GM21390 (cell line): ENCODE measurements around the gene TAGLN2.
A peak's percentile ranks its signal among the peaks of the same experiment; 100 is the strongest.

Experiments used
- ATAC-seq: cut with Tn5 transposase; IDR thresholded peaks from one replicate; pipeline ENCODE4 v1.9.1; 2021; ENCODE audit not compliant: unreplicated experiment

Gene TAGLN2

DNA sequence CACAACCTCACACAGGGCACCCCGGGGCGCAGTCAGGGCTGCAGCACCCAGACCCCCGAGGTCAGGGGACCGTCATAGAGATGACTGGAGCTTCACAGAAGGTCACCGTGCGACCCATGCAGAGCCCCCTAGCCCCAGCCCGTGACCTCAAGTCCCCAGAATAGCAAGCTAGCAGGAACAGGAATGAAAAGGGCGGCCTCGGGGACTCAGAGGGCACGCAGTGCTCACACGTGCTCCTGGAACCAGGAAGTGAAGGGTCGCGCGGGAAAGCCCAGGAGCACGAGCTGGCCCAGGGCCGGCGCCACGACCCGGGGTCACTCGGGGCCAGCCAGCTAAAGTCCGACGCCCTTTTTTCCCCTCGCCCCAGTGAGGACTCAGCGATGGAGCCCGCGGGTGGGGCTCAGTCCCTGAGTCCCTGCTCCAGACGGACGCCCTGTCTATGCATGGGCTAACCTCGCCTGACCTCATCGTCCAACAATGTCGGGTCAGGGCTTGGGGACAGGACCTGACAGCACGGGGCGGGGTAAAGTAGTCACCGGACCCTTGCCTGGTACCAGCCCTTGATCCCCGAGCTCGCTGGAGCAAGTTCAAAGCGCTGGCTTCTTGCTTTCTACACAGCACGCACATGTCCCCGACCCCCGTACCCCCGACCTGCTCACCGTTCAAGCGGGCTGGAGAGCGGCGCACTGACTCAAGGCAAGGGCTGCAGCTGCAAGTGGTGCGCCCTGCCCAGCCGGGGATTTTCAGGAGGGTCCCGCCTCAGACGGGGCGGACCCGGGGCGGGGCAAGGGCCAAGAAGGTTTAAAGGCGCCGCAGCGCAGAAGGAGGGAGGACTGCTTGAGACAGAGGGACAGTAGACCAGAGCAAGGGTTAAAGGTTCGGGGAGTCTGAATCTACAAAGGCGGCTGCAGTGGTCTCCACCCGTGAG lies at the start of gene TAGLN2:
TSS of gene TAGLN2 (minus strand) at position 717 of the 928 bp plus-strand sequence. CDS start 4,998 bp downstream, outside the sequence.
- ATAC-seq, result peak; percentile 59

- ATAC-seq, result no peak
These were observed 49.2 kb upstream of the TAGLN2 start for GRCh38 chr1:159974350-159974965.

DNA sequence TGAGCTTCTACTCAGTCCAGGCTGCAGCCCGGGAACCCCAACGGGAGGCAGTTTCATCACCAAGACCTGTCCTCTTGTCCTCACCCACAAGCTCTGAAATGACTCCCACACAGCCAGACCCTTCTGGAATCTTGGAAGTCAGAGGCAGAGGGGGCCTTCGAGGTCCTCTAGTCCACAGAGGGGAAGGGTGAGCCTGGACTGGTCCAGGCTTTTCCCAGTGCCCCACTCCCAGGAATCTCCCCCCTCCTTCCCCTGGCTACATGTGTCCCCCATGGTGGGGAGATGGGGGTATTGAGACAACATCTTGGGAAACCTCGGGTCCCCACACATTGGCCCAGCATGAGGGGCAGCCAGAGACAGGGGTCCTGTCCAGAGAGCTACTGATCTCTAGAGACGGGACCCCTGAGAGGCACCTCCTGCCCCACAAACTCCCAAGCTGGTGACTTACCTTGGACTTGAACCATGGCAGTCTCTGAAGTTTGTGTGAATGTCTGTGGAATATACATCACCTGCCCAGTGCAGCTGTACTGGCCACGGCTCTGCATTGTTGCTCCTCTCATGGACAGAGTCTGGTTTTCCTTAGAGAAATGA lies 48.1 kb upstream of the TAGLN2 start:
- ATAC-seq, result no peak

DNA sequence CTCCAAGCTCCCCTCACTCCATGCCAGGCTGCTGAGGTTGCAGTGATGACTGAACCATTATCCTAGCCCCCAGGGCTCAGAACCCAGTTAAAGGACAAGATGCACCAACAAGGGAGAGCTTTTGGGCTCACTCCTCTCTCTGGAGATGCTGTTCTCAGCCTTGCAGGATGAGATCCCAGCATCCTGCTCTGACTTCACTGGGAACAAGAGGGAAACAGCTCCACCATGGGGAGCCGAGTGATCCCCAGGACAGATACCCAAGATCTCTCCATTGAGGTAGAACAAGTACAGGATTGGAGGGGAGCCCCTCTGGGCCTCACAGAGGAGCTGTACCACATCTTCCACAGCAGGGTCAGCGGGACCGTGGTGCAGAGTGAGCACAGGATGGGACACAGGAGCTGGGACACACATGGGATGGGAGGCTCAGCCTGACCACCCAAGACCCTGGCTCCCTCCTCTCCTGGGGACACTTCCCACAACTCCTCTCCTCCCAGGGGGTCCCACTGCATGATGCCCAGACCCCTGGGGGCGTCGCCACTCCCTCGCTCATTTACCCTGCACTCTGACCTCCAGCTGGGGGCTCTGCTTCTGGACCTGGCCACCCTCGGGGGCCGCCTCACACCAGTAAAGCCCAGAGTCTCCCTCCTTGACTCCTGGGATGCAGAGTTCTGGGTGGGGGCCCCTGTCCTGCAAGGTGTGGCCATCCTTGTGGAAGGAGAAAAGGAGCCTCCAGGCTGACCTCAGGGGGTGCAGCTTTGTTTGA lies 47.3 kb upstream of the TAGLN2 start:
- no peak for ATAC-seq

- ATAC-seq, result no peak
These were observed 45.6 kb upstream of the TAGLN2 start for GRCh38 chr1:159970932-159971342.

DNA sequence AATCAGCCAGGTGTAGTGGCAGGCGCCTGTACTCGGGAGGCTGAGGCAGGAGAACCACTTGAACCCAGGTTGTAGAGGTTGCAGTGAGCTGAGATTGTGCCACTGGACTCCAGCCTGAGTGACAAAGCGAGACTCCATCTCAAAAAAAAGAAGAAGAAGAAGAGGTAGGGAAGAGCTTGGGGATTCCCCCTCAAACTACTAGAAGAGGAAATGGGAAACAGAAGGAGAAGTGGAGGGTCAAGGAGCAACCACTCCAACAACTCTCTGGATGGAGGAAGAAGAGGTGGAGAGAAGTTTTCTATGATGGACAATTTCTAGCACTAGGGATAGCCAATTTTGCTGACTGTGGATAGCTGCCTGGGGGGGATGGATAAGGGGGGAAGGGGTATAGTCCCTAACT lies 43.6 kb upstream of the TAGLN2 start:
- no peak for ATAC-seq

DNA sequence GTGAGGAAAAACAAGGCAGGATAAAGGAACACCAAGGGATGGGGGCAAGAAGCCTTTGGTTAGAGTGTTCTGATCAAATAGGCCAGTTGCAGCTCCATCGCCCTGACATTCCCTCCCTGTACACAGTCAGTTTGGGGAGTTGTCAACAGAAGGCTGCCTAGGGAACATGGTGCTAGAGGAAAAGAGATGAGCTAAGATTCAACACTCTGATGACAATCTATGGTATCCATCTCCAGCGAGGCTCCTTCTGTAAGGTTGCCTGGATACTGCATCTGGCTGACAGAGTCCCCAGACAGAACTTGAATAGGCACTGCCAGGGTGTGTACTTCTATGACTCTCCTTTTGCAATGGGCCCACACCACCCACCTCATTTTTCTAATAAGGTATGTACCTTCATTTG lies 40.0 kb upstream of the TAGLN2 start:
- ATAC-seq, result no peak

DNA sequence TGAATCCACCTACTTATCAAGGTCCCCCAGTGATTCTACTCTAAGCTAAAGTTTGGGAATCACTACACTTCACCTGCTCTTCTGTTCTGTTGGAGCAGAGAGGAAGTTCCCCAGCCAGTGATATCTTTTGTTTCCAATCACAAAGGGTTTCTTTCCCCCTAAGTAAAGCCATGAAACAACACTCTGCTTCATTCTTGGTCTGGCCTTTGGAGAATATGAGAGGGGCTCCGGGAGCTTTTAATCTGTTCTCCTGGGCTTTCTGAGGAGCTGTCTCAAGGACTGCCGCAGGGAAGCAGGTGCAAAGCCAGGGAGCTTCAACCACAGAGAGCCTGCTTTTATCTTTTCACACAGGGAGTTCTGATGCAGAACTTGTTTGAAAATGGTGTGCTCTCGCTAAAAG lies 38.8 kb upstream of the TAGLN2 start:
- ATAC-seq, result no peak

DNA sequence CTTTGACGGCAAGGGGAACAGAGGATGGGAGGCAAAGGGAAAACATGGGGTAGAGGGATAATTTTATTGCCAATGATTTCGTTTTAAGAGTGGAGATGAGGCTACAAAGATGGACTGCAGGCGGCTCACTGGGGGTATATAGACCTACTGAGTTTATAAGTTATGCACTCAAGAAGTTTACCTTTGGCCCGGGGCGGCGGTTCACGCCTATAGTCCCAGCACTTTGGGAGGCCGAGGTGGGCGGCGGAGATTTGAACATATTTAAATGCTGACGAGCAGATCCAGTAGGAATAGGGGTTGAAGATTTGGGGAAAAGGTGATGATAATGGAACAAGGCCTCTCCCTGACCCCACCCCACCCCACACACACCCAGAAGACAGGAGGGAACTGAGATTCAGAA lies 36.9 kb upstream of the TAGLN2 start:
- ATAC-seq, result no peak

GRCh38 chr1:159961636-159962035 lies 36.3 kb upstream of the TAGLN2 start:
- no peak for ATAC-seq

DNA sequence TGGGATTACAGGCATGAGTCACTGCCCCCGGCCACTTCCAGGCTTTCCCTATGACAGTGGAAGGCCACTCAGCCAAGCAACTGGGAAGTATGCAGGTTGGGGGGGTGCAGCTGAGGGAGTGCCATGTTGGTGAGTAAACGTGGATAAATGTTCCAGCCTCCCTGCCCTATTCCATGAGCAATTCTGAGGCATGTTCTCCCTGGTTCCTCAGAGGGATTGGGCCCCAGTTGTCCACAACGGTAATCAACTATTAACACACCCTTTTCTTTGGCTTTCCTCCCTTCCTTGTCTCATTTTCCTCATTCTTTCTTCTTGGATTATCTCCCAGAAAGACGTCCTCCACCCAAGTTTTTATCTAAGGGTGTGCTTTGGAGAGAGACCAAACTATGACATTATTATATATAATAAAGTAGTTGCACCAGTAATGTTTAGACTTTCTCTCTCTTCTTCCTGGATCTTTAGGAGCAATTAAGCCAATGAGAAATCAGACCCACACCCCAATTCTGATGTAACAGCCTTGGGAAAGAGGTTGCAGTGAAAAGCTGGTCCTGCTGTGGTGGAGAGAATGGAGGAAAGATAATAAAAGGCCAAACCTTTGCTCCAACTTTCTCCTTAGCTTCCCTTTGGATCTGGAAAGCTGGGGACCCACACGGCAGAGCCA lies 35.5 kb upstream of the TAGLN2 start:
- no peak for ATAC-seq

GRCh38 chr1:159959451-159959850 lies 34.1 kb upstream of the TAGLN2 start:
- no peak for ATAC-seq

DNA sequence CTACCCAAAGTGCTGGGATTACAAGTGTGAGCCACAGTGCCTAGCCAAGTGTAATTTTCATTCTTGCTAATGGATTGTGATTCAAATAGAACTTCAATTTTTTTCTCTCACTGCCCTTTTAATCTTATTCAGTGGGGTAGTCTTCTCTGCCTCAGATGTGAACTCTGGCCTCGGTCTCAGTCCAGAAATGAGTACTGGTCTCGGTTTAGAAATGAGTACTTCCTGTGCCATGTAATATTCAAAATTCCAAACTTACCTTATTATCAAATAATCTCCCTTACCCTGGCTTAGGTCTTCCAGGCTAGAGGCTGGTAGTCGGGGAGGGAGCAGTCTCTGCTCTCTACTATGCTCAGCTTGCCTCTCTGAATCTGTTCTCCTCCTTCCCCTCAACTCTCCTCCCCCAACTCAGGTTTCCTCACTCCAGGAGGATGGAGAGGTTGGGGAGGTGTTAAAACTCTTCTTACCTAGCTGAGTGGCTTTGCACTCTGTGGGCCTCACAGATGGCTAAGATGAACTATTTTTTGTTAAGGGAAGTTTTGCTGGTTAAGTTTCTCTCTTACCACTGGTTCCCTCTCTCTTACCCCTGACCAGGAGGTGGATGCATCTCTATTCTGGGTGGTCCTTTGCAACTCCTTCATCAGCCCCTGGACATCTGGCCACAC lies 33.5 kb upstream of the TAGLN2 start:
- ATAC-seq, result peak; percentile 61

DNA sequence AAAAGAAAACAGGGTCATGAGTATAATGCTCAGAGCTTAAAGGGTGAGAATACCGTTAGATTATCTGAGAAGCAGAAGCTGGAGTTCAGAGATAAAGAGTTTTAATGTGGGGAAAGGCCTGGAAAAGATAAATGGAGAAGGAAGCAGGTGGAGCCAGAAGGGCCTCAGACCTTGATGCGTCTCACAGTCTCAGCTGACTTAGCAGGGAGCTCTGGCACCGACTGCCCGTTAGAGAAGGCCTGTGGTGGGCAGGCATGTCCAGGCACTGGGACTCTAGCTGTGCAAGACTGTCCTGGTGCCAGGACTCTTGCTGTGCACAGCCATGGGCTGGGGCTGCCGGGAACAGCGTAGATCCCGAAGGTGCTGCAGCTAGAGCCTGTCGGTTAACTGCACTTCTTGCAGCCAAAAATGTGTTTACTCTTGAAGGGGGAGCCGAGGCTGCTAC lies 32.5 kb upstream of the TAGLN2 start:
- ATAC-seq, result no peak

GRCh38 chr1:159955456-159955855 lies 30.1 kb upstream of the TAGLN2 start:
- no peak for ATAC-seq

GRCh38 chr1:159953536-159954515 lies 28.5 kb upstream of the TAGLN2 start, which contains the start of gene SLAMF9:
Gene SLAMF9, minus strand, starts transcription at chr1:159954237. Its CDS starts 100 bp downstream, at chr1:159954137.
- ATAC-seq, result no peak

DNA sequence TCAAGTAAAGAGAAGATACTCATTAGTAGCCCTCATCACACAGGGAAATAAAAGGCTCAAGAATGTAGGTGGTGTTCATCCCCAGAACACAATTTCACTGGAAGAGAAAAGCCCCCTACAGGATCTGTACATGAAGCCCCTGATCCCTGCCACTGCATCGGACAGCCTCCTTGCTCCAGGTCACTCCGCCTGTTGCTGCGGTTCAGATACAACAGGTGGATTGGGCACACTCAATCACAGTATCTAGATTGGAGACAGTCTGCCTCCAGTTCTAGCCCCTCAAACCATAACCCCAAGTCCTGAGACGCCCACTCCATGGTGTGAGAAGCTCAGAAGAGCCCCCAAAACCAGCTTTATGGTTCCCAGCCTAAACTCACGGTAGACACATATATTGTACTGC lies 27.6 kb upstream of the TAGLN2 start:
- no peak for ATAC-seq

- no peak for ATAC-seq
These were observed 26.2 kb upstream of the TAGLN2 start for GRCh38 chr1:159951551-159951950.

DNA sequence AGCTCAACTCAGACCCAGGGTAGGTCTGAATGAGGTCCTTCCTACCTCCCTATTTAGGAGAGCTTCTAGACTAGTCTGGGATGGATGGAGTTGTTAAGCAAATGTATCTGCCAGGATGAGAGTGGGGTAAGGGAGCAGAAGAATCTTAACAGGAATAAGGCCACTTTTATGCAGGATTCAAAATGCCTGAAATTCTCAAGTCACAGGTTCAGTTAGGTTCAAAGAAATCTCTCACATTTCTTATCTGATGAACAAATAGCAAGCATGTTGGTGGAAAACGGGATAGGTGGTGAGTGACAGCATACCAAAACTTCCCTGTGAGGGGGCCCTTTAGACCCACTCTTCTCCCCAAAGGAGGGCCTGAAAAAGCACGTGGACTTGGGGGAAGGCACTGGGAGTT lies 25.7 kb upstream of the TAGLN2 start:
- ATAC-seq, result no peak
